ENCODE results near the gene RPP21.

RPP21 gene

DNA sequence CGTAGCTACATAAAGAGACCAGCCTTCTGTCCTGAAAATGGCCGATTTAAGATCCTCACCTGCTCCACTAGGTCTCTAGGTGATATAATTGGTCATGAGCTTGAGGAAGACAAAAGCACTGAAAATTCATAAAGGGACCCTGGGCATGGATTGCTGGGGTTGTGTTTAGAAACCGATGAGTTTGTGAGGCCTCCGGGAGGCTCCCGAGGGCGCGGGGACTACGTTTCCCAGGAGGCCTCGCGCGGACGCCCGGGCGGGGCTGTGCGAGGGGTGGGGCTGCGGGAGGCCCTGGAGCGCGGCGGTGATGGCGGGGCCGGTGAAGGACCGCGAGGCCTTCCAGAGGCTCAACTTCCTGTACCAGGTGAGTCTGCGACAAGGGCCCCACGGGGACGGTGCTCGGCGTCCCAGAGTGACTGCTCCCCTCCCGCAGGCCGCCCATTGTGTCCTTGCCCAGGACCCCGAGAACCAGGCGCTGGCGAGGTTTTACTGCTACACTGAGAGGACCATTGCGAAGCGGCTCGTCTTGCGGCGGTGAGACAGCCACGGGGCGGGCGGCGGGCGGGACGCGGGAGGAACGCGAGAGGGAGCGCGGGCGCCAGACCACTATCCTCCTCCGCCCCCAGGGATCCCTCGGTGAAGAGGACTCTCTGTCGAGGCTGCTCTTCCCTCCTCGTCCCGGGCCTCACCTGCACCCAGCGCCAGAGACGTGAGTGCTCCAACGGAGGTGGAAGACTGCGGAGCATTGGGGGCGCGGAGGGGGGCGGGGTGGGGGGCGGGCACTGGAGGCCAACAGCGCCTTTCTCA is at the start of gene RPP21:
RPP21 (plus strand) TSS at position 289 of the 804 bp plus-strand sequence; CDS start at position 305, 16 bp downstream.
- DNase-seq (ENCODE audit: low read depth), result no peak

- no peak for DNase-seq (ENCODE audit: low read depth)
Observed at GRCh38 chr6:30295837-30296236, 49.1 kb upstream of the RPP21 start.

- DNase-seq (ENCODE audit: low read depth), result no peak
Observed at GRCh38 chr6:30304002-30304401, 41.0 kb upstream of the RPP21 start.

GRCh38 chr6:30311101-30311500 is 33.9 kb upstream of the RPP21 start:
- no peak for DNase-seq (ENCODE audit: low read depth)

- DNase-seq (ENCODE audit: low read depth), result no peak
Observed at GRCh38 chr6:30311671-30312070, 33.3 kb upstream of the RPP21 start.

GRCh38 chr6:30312266-30312665 is 32.7 kb upstream of the RPP21 start:
- DNase-seq (ENCODE audit: low read depth), result no peak

DNA sequence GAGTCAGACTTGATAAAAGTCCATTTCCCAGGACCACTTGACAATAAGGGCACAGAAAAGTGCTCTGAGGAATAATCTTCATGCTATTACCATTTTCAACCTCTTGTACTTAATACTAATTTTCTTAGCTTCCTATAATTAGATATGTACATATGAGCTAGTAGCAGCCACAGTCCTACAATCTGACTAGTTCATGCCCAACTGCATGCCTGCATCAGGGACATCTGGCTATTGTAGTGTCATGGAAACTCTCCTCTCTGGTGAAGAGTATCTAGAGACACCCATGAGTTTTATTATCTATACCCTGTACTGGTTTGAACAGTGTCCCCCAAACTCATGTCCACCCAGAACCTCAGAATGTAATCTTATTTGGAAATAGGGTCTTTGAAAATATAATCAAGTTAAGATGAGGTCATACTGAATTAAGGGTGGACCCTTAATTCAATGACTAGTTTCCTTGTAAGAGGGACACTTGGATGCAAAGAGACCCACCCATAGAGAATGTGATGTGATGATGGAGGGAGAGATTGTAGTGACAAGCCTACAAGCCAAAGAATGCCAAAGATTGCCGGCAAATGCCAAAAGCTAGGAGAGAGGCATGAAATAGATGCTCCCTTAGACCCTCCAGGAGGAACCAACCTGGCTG is 32.2 kb upstream of the RPP21 start:
- no peak for DNase-seq (ENCODE audit: low read depth)

- no peak for DNase-seq (ENCODE audit: low read depth)
Observed at GRCh38 chr6:30315156-30315555, 29.8 kb upstream of the RPP21 start.

- no peak for DNase-seq (ENCODE audit: low read depth)
Observed at GRCh38 chr6:30317913-30318589, 26.9 kb upstream of the RPP21 start.

GRCh38 chr6:30319146-30319835 is 25.7 kb upstream of the RPP21 start:
- no peak for DNase-seq (ENCODE audit: low read depth)

DNA sequence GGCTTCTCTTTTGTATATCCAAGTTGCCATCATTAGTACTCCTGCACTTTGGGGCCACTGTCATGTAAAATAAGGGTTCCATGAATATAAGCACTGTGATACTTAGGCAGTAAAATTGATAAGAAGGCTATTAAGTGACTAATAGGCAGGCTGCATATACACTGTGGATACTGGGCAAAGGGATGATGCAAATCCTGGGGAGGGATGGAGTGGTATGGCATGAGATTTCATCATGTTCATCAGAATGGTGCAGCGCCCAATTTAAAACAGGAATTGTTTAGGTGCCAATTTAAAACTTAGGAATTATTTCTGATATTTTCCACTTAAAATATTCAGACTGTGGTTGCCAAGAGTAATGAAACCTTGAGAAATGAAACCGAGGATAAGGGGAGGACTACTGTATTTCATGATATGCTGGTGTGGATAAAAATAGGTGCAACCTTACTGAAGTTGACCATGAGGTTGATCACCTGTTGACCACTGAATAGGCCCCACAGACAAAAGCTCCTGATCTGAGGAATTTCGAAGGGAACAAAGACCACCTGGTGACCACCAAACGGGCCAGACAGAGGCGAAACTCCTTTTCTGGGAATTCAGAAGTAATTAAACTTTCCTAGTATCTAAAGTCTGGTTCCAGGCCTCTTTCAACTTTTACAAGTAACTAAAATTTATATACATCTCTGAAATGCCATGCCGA is 23.1 kb upstream of the RPP21 start:
- DNase-seq (ENCODE audit: low read depth), result no peak

DNA sequence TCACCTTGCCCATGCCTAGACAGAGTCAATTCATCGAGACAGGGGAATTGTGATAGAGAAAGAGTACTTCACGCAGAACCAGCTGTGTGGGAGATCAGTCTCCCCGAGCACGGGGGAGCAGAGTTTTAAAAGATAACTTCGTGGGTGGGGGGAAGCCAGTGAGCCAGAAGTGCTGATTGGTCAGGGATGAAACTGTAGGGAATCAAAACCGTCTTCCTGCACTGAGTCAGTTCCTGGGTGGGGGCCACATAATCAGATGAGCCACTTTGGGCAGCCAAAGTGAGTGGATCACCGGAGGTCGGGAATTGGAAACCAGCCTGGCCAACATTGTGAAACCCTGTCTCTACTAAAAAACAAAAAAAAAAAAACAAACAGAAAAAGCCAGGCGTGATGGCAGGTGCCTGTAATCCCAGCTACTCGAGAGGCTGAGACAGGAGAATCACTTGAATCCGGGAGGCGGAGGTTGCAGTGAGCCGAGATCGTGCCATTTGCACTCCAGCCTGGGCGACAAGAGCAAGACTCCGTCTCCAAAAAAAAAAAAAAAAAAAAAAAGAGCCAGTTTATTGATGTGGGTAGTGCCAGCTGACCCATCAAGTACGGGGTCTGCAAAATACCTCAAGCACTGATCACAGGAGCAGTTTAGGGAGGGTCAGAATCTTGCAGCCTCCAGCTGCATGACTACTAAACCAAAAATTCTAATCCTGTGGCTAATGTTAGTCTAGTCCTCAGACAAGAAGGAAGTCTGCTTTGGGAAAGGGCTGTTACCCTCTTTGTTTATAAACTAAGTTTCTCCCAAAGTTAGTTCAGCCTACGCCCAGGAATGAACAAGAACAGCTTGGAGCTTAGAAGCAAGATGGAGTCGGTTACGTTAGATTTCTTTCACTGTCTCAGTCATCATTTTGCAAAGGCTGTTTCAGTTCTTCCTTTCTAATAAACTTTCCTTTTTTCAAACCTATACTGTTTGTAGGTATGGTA is 22.1 kb upstream of the RPP21 start:
- DNase-seq (ENCODE audit: low read depth), result no peak

GRCh38 chr6:30323806-30324205 is 21.1 kb upstream of the RPP21 start:
- no peak for DNase-seq (ENCODE audit: low read depth)

GRCh38 chr6:30325150-30325872 is 19.6 kb upstream of the RPP21 start:
- DNase-seq (ENCODE audit: low read depth), result no peak

DNA sequence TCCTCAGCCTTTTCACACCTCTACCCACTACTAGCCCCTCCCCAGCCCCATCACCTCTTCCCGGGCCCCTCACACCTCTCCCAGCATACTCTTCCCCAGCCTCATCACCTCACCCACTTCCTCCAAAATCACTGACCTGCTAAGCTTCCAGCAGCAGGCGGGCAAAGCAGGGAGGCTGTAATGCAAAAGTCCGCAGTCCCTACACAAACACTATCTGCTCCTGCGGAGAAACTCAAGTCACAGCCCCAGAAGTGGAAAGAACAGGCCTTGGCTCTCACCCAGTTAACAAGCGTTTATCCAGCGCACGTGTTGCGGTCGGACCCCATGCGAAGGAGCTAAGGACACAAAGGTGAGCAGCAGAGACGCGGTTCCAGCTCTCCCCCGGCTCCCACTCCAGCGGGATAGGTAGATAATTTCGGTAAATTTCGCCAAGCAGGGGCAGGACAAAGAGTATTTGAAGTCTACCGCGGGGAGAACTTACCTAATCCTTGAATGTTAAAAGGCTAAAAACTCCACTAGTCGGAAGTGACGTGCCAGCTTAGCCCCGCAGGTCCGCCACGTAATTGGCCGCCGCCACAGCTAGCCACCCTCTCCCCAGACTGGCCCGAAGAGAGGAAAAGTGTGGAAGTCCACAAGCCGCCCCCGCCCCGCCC is 19.0 kb upstream of the RPP21 start:
- DNase-seq (ENCODE audit: low read depth), result no peak

- DNase-seq (ENCODE audit: low read depth), result no peak
Observed at GRCh38 chr6:30326526-30327231, 18.3 kb upstream of the RPP21 start, which contains the start of gene TRIM39. Gene TRIM39 (plus strand): TSS chr6:30326927. CDS start chr6:30329318, 2,391 bp downstream.

DNA sequence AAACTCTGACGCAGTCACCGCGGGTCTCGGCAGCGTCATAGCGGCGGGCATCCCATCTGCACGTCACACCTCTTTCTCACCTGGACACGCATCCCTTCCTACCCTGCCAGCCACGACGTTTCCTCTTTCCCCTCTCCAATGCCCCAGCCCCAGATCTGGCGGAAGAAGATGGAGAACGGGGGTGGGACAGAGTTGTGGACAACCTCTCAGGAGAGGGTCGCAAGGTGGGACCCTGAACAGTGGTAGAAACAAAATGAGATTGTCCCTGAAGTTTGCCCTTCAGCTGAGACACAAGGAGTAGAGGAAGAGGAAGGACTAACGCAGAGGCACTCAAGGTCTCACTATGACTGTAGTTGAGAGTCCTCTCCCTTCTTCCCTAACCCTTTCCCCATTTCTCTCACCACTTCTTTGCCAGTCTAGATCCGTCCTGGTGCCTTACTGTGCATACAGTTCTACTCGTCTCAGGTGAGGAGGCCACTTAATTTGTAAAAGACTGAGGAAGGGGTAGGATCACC is 17.7 kb upstream of the RPP21 start:
- no peak for DNase-seq (ENCODE audit: low read depth)

DNA sequence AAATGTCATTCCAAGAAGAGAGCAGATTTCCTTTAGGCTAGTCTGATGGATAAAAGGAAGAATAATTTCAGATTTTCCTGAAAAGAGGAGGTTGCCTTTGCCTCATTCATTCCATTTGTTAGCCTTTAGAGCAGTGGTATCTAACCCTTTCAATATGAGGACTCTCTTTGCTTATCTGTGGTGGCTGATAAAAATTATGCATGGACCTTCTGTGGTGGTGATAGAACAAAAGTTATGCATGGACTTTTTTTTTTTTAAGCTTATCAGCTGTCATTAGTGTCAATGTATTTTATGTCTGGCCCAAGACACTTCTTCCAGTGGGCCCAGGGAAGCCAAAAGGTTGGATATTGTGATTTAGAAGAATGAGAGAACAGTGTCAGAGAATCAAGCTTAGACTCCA is 16.6 kb upstream of the RPP21 start:
- no peak for DNase-seq (ENCODE audit: low read depth)
